ENCODE results near the gene NMT2. TPM values are rescaled to one million over a fixed set of nuclear protein-coding genes. Genes with fewer than 3 reads are reported as not detected.

NMT2 gene
- total RNA-seq = 21.7 and 24.6 TPM in 2 replicates

GRCh38 chr10:15168291-15168785, at the start of gene NMT2:
Gene NMT2, minus strand, starts transcription at chr10:15168693. Its CDS starts 81 bp downstream, at chr10:15168612.

GRCh38 chr10:15097011-15097812, 71.3 kb downstream of the NMT2 start, which contains the start of gene RPP38:
Gene RPP38, plus strand, starts transcription at chr10:15097355. Its CDS starts 5,960 bp downstream, at chr10:15103315.

GRCh38 chr10:15088428-15089261, 79.8 kb downstream of the NMT2 start, which contains the start of gene ACBD7:
Gene ACBD7, minus strand, starts transcription at chr10:15088776. Its CDS starts 48 bp downstream, at chr10:15088728.

Other genes with a start within 250 kb of the NMT2 start
- gene DCLRE1C, start 214.6 kb downstream of the NMT2 start, total RNA-seq = 5.1 and 5.8 TPM in 2 replicates
- gene MEIG1, start 209.3 kb downstream of the NMT2 start, total RNA-seq = not detected in 2 replicates
- 0.89 and 3.1 TPM in 2 replicates for gene OLAH, start 124.8 kb downstream of the NMT2 start, total RNA-seq
- gene ACBD7, start 79.9 kb downstream of the NMT2 start, total RNA-seq = 1.8 and 2.3 TPM in 2 replicates
- 13.0 and 14.3 TPM in 2 replicates for gene RPP38, start 71.3 kb downstream of the NMT2 start, total RNA-seq
- 28.5 and 33.2 TPM in 2 replicates for gene FAM171A1, start 202.6 kb upstream of the NMT2 start, total RNA-seq